ENCODE data around the gene ST6GAL2.

ST6GAL2 gene

DNA sequence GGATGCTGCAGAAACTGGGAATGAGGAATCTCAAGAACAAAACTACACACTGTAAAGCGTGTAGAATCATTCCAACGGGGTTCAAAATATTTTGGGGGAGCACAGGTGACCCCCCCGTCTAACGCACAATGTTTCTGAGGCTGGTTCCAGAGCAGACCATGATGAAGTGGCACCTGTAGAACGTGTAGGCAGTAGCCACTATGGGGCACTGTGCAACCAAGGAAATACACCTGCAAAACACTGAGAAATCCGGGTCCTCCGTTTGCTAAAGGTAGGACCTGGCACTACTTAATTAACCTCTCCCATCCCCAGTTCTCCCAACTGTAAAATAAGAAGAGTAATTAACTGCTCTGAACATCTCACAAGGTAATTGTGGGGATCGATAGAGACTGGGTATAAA is 22.6 kb downstream of the ST6GAL2 start:
- no peak for DNase-seq (ENCODE audit: low read depth in 2 of 2)

DNA sequence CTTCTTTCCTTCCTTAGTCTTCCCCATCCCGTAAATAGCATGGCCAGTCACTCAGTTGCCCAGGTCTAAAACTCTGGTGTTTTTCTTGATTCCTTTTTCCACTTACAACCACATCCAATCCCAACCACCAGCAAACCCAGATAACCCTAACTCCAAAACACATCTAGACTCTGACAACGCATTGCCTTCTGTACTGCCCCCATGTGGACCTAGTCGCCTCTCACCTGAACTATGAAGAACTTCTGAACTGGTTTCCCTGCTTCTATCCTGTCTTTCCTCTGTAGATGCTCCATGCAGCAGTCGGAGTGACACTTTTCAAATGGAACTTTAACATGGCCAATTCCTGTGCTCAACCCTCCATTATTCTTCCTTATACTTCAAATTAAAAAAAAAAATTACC is 26.5 kb downstream of the ST6GAL2 start:
- DNase-seq (ENCODE audit: low read depth in 2 of 2) = no peak

DNA sequence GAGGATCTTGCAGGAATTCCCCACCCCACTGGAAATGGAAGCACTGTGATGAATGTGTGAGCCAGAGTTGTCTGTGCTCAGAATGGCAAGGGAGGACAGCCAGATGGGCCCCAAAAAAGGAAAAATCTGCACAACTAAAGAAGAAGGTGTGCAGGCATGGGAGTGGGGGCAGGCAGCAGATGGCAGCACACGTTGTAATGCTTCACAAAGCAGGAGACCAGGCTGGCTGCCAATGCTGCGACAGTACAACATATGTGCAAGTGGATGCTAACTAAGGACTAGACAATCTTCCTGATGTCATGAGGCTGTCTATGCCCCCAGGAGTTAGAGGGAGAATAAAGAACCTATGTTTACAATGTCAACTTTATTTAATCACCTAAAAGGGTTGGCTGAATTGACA is 27.2 kb downstream of the ST6GAL2 start:
- no peak for DNase-seq (ENCODE audit: low read depth in 2 of 2)

DNA sequence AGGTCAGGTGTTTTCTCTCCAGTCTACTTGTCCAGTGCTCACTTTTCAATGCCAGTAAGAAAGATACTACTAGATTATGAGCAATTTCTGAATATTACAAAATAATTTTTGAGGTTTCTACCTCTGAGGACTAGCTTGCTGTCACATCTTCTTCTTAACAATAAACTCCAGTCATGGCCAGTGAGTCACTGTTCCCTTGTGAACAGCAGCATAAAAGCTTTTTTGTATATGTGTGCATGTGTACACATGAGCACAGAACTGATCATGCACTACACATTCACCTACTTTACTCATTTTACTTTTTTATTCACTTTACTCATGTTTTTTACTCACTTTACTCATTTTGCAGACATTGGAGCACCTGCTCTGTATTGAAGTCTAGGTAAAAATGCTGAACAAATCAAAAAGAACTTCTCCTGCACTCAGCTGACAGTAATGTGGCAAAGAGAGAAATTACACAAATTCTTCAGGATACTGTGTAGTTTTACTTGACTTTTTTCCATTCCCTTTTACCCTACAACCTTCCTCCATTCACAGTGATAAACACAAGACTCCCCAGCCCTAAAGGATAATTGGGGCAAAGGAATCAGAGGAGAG is 28.0 kb downstream of the ST6GAL2 start:
- no peak for DNase-seq (ENCODE audit: low read depth in 2 of 2)

DNA sequence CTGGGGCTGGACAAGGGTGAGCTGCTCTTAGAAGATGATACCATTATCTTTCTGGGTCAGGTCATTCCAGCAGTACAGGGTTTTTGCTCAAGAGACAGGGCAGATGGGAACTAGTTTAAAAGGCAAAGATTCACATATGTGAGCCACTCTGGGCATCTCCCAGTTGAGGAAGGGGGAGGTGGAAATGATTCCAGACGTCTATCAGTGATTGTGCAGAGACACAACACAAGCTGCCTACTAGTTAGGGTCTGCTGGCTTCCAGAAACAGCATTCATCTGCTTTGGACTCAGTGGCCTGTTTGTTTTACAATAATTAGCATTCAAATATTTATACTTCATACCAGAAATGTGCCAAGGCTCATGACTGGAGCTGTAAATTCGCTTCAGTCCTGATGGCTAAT is 32.3 kb downstream of the ST6GAL2 start:
- no peak for DNase-seq (ENCODE audit: low read depth in 2 of 2)

DNA sequence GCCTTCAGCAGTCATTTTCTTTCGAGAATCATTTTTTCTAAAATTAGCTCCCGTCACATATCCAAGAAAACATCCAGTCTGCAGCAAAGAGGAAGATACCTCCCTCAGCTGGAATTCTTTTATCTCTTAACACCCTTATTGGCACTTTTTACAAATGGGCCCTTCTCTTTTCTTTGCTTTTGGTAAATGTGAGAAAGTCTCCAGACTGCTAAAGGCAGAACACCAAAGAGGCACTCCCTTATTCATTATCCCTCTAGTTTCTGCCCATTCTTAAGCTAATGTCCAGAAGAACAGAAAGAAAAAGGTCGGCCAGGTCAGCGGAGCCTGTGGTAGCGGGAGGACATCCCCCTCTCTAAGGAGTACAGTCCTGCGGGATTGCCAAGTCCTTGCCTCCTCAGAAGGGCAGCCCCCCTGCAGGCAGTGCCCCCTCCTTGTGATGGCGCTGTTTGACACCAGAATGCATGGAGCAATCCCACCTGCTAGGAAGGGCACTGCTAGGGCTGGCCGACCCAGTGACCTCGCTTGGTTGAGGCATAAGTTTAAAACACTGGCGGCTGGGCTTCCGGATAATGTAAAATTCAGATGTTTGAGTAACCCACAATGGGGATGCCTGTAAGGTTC is 34.0 kb downstream of the ST6GAL2 start:
- no peak for DNase-seq (ENCODE audit: low read depth in 2 of 2)

DNA sequence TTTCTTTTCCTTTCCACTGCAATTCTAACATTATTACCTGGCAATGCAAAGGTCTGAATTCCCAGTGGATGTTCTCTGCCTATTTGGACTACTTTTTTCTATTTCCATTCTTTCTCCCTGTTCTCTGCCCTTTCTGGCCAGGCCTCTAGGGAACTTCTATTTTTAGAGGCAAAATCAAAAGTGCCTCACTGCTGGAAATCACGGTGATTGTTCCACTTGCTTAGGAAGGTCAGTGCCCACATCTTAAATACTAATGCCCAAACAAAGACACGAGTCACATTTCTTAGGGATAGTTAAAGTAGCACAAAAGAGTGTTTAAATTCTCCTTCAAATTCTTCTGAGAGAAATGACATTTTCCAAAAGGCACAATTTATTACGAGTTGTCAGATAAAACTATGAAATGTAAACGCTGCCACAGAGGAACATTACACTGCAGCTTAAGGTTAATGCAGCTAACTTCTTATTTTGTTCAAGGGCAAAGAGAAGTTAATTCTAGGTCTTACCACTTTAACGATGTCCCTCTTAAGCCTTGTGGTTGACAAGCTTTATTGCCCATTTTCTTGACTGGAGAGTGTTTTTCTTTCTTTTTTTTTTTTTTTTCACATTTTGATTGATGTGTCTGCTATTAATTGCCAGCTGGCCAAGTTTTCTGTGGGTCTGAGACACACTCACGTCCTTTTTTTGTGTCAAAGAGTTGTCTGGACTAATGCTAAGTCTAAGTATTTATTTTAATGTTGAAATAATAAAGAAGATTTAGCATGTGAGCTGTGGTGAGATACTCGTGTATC is 34.7 kb downstream of the ST6GAL2 start:
- no peak for DNase-seq (ENCODE audit: low read depth in 2 of 2)

DNA sequence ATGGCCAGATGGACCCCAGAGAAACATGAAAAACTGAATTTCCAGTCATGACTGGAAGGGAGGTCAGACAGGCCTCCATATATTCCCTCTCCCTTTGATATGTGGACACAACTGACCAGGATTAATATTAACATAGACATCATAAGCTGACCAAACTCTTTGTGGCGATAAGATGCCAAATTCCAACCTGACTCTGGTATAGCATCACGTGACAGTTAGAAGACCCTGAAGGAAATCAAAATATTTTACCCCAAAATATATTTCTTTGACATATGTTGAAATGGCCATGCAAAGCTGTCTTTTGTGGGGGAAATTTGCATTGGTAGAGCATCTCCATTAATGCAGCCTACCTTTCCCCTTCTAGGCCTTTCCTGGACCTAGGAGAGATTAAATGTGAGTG is 36.7 kb downstream of the ST6GAL2 start:
- no peak for DNase-seq (ENCODE audit: low read depth in 2 of 2)

DNA sequence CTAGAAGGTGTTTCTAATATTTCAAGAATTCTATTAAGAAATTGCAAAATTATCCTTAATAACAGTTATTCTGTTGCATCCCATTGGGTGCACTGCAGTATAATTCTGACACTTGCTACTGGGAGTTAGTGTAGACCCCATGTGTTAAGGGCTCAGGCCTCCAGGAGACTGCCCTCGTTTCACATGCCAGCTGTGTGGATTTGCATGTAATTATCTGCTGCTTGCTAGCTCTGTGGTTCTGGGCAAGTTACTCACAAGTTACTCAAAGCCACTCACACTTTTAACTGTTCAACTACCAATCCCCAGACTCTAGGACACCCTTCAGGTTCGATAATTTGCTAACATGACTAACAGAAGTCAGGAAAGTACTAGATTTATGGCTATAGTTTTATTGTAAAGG is 38.6 kb downstream of the ST6GAL2 start:
- DNase-seq (ENCODE audit: low read depth in 2 of 2) = no peak

DNA sequence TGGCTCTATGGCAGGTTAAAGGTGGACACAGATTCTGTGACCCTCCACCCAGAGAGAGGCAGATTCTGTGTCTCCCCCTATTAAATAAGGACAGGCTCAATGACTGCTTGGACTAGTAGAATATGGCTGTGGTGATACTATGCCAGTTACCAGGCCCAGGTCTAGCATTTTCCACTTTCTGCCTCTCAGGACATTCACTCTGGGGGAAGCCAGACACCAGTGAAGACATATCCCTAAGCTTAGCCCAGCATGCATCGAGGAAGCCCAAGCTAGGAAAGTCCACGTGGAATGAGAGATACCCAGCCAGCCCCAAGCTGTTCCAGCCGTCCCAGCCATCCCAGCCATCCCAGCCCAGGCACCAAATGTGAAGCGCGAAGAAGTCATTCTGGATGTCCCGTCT is 40.3 kb downstream of the ST6GAL2 start:
- DNase-seq (ENCODE audit: low read depth in 2 of 2) = no peak

DNA sequence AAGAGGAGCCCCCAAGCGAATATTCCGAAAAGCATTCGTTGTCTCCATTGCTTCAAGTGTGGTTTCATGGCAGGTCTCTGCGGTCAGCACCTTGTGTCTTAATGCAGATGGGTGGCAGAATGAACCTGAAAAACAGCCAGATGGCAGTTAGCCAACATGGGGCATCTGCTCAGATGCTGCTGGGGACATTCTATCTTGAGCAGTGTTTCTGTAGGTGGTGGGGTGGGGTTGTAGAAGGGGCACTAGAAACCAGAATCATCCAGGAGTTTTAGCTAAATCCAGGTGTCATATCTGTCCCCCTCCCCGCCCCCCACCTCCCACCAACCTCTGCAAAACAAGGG is 42.1 kb downstream of the ST6GAL2 start:
- no peak for DNase-seq (ENCODE audit: low read depth in 2 of 2)

DNA sequence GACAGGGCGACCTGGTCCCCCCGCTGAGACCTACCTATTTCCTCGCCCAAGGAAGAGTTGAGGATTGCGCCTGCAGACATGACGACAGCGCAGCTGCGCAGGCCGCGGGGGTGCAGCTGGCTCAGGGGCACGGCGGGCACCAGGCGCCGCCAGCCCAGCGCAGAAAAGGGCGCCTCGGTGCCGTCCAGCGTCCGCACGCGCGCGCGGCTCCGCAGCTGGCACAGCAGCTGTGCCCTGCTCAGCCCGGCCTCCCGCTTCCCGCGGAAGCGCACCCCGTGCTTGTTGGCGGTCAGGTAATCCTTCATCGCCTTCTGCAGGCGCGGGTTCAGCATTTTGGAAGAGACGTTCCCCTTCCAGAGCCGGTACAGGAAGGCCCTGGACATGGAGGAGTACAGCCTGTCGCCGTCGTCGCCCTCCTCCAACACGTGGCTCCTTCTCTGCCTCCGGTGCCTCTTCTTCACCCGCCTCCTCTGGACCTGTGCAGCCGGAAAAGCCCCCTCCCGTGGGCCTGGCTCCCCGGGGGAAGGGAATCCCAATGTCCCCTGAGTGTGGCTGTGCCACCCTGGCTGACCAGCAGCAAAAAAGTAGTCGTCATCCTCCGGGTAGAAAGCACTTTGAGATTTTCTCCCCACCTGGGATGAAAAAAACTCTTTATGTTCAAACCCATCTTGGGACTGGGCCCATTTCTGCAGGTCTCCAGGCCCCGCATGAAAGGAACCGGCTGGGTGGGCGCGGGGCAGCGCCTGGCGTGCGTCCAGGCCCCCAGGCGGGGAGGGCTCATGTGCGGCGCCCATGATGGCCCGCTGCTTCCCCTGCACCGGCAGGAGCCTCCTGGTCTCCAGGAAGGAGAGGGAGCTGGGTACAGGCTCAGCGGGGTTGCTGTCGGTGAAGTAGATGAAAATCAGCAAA is 42.7 kb downstream of the ST6GAL2 start:
- no peak for DNase-seq (ENCODE audit: low read depth in 2 of 2)

DNA sequence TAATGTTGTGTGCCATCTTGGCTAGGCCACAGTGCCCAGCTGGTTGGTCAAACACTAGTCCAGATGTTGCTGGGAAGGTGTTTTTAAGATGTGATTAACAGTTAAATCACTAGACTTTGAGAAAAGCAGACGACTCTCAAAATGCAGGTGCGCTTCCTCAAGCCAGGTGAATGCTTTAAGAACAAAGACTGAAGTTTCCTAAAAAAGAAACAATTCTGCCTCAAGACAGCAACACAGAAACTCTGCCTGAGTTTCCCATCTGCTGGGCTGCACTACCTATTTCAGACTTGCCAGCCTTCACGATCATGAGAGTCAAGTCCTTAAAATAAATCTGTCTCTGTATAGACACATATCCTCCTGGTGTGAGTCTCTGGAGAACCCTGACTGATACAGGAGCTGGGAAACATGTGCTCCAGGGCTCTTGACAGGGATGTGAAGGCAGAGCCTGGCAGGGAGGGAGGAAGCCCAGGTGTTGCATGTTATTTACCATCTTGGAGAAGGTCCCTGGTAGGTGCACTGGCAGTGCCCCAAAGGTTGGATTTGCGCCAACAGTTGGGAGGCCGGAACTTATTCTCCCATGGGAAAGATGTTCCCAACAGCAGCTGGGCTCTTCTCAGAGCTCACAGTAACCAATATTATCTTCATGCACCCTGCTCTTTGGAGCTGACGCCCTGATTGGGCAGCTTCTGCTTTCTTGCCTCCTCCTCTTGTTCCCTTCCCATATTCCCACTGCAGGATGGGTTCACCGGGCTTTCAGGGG is 43.9 kb downstream of the ST6GAL2 start:
- no peak for DNase-seq (ENCODE audit: low read depth in 2 of 2)

DNA sequence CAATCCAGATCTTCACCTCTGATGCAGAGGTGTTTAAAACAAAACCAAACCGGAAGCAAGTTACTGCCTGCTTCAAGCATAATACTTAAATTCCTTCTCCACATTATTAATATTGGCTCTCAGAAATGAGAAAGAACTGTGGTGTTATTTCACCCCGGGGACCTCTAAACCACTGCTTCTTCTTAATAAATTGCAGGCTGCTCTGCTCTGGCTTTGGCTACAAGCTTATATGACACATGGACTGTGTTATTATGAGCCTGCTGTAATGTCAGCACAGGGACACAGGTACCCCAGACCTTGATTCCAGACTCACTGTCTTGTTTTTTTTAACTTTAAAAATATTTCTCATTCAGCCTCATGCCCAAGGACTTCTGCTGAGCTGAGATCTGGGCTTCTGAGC is 45.1 kb downstream of the ST6GAL2 start:
- no peak for DNase-seq (ENCODE audit: low read depth in 2 of 2)

DNA sequence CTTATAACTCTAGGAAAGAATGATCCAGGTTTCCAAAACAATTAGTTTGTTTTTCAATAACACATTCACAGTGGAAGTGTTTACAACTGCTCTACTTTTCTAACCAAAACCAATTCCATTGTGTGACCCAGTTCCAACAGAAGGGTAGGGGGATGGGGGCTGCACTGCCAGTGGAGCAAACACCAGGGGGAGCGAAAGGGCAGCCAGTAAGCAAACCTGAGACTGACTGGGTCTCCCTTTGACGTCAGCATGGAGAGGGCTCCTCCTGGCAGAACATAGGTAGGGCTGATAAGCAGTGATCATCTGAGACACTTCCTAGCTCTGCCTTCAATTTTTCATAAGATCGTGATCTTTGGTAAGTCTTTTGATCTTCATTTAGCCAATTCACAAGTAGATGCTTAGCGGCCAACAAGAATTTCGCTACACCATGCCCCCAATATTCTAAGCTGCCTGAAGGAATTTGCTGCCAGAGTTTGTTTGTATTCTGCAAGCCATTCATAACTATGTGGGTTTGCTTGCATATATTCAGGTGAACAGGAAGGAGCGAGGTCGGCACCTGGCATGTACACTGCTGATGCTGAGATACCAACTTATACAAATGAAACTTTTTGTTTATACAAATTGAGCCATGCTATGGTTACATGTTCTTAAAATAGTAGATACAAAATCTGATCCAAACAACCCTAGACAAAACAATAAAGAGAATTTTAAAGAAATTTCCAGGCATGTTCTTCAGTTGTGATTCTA is 45.9 kb downstream of the ST6GAL2 start:
- DNase-seq (ENCODE audit: low read depth in 2 of 2) = no peak

DNA sequence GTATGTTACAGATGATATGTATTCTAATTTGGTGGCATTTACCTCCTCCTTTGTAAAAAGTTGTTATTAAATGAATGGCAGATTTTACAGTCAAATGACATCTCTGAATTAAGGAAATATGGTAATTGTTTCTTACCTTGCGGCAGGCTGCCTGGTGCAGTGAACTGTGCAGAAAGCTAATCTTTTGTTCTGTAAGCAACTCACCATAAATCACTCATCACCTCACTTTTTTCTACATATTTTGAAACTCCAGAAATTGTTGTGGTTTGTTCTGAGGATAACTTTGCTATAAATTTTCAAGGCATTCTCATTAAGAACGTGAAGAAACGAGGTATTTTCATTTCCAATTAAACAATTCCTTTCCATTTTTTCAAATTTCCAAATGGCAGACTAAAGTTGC is 52.7 kb downstream of the ST6GAL2 start:
- DNase-seq (ENCODE audit: low read depth in 2 of 2) = no peak

DNA sequence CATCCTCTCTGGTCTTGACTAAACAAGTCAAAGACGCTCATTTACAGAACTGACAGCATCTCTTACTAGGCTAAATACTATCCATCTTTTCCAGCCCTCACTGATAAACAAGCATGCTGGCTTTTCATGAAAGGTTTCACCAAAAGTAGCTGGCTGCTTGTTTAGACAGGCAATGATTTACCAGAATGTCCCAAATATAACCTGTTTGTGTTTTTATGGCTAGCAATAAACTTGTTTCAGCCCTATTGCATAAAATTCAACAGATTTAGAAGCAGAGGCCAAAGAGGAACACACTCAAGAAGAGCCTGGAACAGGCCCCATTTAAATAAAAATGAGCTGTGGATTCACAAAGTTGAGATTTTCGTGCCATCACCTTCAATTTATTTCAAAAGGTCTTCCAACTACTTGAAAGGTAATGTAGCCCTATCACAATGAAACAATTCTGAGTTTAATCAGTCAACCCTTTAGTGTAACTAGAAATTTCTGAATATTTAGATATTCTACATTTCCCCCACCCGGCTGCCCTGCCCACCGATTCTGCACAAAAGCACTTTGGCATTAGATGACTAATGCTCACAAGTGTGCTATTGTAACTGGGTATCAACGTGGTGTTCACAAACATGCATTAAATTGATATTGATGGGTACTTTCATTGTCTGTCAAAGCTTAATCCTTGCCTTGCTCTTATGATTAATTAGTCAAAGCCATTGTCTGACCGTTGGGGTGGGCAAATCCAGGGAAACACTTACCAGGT is 54.0 kb downstream of the ST6GAL2 start:
- no peak for DNase-seq (ENCODE audit: low read depth in 2 of 2)

DNA sequence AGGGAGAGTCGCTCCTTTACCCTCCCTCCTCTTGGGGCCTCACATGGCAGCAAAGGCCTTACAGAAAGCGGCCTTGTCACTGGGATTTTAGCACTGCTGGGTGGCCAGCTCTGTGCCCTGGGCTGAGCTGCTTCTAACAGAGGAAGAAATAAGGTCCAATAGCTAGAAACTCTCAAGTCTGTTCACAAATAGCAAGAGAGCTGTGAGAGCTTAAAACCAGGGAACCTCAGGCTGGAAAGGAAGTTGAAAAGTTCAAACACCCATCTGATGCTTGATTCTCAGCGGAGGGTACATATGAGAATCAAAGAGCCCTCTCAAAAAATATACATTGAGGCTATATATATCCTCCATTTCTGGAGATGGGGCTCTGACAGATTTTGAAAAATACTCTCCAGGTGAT is 54.7 kb downstream of the ST6GAL2 start:
- DNase-seq (ENCODE audit: low read depth in 2 of 2) = no peak

DNA sequence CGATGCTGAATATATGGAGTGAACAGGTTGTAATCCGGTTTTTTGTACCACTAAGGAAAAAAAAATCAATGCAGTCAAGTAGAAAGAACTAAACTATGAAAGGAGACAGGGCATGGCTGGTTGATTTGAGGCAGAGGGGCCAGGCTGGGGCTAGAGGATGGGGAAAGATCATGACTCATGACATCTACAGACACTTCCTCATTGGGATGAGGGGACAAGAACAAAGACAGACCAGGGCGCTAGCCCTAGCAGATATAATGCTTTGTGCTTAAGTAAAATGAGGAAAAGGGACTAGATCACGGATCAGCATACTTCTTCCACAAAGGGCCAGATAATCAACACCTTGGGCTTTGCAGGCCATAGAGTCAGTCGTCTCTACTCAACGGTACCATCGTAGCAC is 55.8 kb downstream of the ST6GAL2 start:
- no peak for DNase-seq (ENCODE audit: low read depth in 2 of 2)

DNA sequence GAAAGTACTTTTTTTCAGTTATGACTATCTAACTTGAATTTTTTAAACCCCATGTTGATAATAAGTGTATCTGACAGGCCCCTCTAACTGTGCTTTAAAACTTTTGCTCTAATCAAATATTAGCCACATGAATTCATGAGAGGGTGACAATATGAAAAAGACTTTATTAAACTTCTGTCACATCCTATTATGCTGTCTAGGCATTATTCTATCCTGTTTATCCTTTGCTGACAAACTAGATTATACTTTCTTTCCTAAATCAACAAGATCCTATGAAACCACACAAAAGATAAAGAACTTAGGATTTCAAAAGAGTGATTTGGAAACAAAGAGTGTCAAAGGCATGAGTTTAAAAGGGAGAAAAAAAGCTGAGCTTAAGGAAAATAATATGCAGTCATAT is 57.8 kb downstream of the ST6GAL2 start:
- DNase-seq (ENCODE audit: low read depth in 2 of 2) = no peak

All from stimulated activated CD8-positive, alpha-beta memory T cell treated with anti-CD3 and anti-CD28 coated beads, Interleukin-7, amount 100 ng/mL, for 1 hour (primary cell).